IMR-90 (cell line): ENCODE data around the gene PGLYRP2. TPM values are rescaled to one million over a fixed set of nuclear protein-coding genes. Genes with fewer than 3 reads are reported as not detected.

Source experiments
- ATAC-seq: fragments of 200-7000 bp; cut with Tn5 transposase; 2 replicates; pipeline ENCODE4 v1.9.1; 2020; ENCODE audit warnings: low read depth, mild to moderate bottlenecking, moderate library complexity
- BruUV-seq: library from RNA; stranded (reverse); fragments of 400-500 nt; replicated peaks from 2 replicates; lab custom pipeline; 2021; lab: Mats Ljungman, UMichigan
- CTCF ChIA-PET: fragments of 300-600 bp; formaldehyde crosslinking; extraction: SDS; loops from one replicate; lab custom pipeline; 2021; ENCODE audit warnings: antibody characterized with exemption; lab: Yijun Ruan, JAX
- POLR2A ChIA-PET: fragments of 300-600 bp; sonication (Branson Sonifier 250); formaldehyde crosslinking; loops from one replicate; lab custom pipeline; 2022; ENCODE audit warnings: antibody characterized with exemption; ENCODE audit not compliant: unreplicated experiment; lab: Charles Lee
- DNase-seq: peaks from one replicate; pipeline ENCODE4 v3.0.0; 2013
- H2AFZ ChIP-seq: replicated peaks from 2 replicates; pipeline ENCODE3; 2013; ENCODE audit warnings: low read length, mild to moderate bottlenecking; ENCODE audit not compliant: poor library complexity
- H2AK5ac ChIP-seq: 2 replicates; pipeline ENCODE4 v1.6.1; 2013; ENCODE audit warnings: low read depth, low read length, inconsistent platforms
- H2AK9ac ChIP-seq: replicated peaks from 2 replicates; pipeline ENCODE3; 2013; ENCODE audit warnings: mild to moderate bottlenecking, low read depth, low read length, moderate library complexity; ENCODE audit not compliant: poor library complexity
- H2BK120ac ChIP-seq: 2 replicates; pipeline ENCODE4 v1.6.1; 2013; ENCODE audit warnings: low read depth, low read length, inconsistent platforms
- H2BK15ac ChIP-seq: 3 replicates; pipeline ENCODE4 v1.6.1; 2013; ENCODE audit warnings: low read depth, low read length, inconsistent platforms
- H2BK20ac ChIP-seq: 2 replicates; pipeline ENCODE4 v1.6.1; 2013; ENCODE audit warnings: low read depth, mild to moderate bottlenecking, inconsistent platforms, low read length, moderate library complexity
- H2BK5ac ChIP-seq: 2 replicates; pipeline ENCODE4 v1.6.1; 2013; ENCODE audit warnings: mild to moderate bottlenecking, low read depth, low read length, inconsistent platforms; ENCODE audit not compliant: poor library complexity, severe bottlenecking
- H3K14ac ChIP-seq: replicated peaks from 2 replicates; pipeline ENCODE4 v1.6.1; 2013; ENCODE audit warnings: low read depth, low read length, inconsistent platforms
- H3K18ac ChIP-seq: 2 replicates; pipeline ENCODE4 v1.6.1; 2013; ENCODE audit warnings: low read depth, low read length, control low read depth
- H3K23ac ChIP-seq: 2 replicates; pipeline ENCODE4 v1.6.1; 2013; ENCODE audit warnings: low read depth, low read length, inconsistent platforms
- H3K27ac ChIP-seq: 2 replicates; pipeline ENCODE4 v1.5.1; 2013; ENCODE audit warnings: mild to moderate bottlenecking, control low read depth, low read length; ENCODE audit not compliant: insufficient read depth
- H3K27me3 ChIP-seq: 2 replicates; pipeline ENCODE4 v1.6.1; 2013; ENCODE audit warnings: low read length; ENCODE audit not compliant: control insufficient read depth, insufficient read depth
- H3K36me3 ChIP-seq: 2 replicates; pipeline ENCODE4 v1.6.1; 2013; ENCODE audit warnings: low read length, mixed read lengths; ENCODE audit not compliant: control insufficient read depth, insufficient read depth
- H3K4ac ChIP-seq: 2 replicates; pipeline ENCODE4 v1.6.1; 2013; ENCODE audit warnings: low read depth, low read length, inconsistent platforms
- H3K4me1 ChIP-seq: 2 replicates; pipeline ENCODE4 v1.6.1; 2013; ENCODE audit warnings: low read length, mixed read lengths; ENCODE audit not compliant: control insufficient read depth, insufficient read depth
- H3K4me2 ChIP-seq: 2 replicates; pipeline ENCODE4 v1.6.1; 2013; ENCODE audit warnings: low read depth, mild to moderate bottlenecking, control low read depth, low read length, moderate library complexity
- H3K4me3 ChIP-seq: 2 replicates; pipeline ENCODE4 v1.5.1; 2013; ENCODE audit warnings: low read depth, mild to moderate bottlenecking, control low read depth, low read length, moderate library complexity; ENCODE audit not compliant: insufficient read depth
- H3K56ac ChIP-seq: 2 replicates; pipeline ENCODE4 v1.6.1; 2013; ENCODE audit warnings: low read length, inconsistent platforms; ENCODE audit not compliant: insufficient read depth; ENCODE audit errors: extremely low read depth
- H3K79me1 ChIP-seq, 2 experiments: 2 replicates each; pipeline ENCODE4 v1.6.1; 2013; ENCODE audit warnings: low read length in 2 of 2, inconsistent platforms in 1 of 2, low read depth in 1 of 2
- H3K9ac ChIP-seq: 2 replicates; pipeline ENCODE4 v1.6.1; 2013; ENCODE audit warnings: low read depth, low read length, control low read depth
- H3K9me1 ChIP-seq: 2 replicates; pipeline ENCODE4 v1.6.1; 2013; ENCODE audit warnings: low read length, inconsistent platforms; ENCODE audit not compliant: insufficient read depth
- H3K9me3 ChIP-seq: 2 replicates; pipeline ENCODE4 v1.6.1; 2013; ENCODE audit warnings: low read length; ENCODE audit not compliant: control insufficient read depth, insufficient read depth
- H4K20me1 ChIP-seq: 2 replicates; pipeline ENCODE4 v1.6.1; 2013; ENCODE audit warnings: low read length, inconsistent platforms; ENCODE audit not compliant: insufficient read depth
- H4K5ac ChIP-seq: 2 replicates; pipeline ENCODE4 v1.6.1; 2013; ENCODE audit warnings: mild to moderate bottlenecking, low read depth, low read length, control low read depth
- H4K8ac ChIP-seq, 2 experiments: 2 replicates each; pipeline ENCODE4 v1.6.1; 2013; ENCODE audit warnings: low read depth in 2 of 2, low read length in 2 of 2, control low read depth in 1 of 2, inconsistent platforms in 1 of 2
- H4K91ac ChIP-seq: 2 replicates; pipeline ENCODE4 v1.6.1; 2013; ENCODE audit warnings: low read depth, low read length, inconsistent platforms; ENCODE audit not compliant: insufficient read depth
- CEBPB ChIP-seq: IDR thresholded peaks from 2 replicates; pipeline ENCODE4 v1.6.1; 2012; ENCODE audit warnings: low read depth, low read length, improper control_type of control experiment
- FOS ChIP-seq: fragments of 150-350 bp; IDR thresholded peaks from 2 replicates; pipeline ENCODE4 v1.6.1; 2016; ENCODE audit warnings: low read depth, low read length
- MAZ ChIP-seq: IDR thresholded peaks from 2 replicates; pipeline ENCODE4 v1.6.1; 2012; ENCODE audit warnings: low read depth, mild to moderate bottlenecking, low read length, improper control_type of control experiment, moderate library complexity, borderline replicate concordance
- MXI1 ChIP-seq: IDR thresholded peaks from 2 replicates; pipeline ENCODE4 v1.6.1; 2012; ENCODE audit warnings: low read depth, mild to moderate bottlenecking, low read length, moderate library complexity, borderline replicate concordance
- NFE2L2 ChIP-seq: fragments of 150-350 bp; IDR thresholded peaks from 2 replicates; pipeline ENCODE4 v1.6.1; 2016; ENCODE audit warnings: low read depth, mild to moderate bottlenecking, low read length
- POLR2A ChIP-seq: IDR thresholded peaks from 2 replicates; pipeline ENCODE4 v1.6.1; 2012; ENCODE audit warnings: mild to moderate bottlenecking, low read depth, low read length
- RCOR1 ChIP-seq: IDR thresholded peaks from 2 replicates; pipeline ENCODE4 v1.6.1; 2012; ENCODE audit warnings: mild to moderate bottlenecking, low read length, improper control_type of control experiment; ENCODE audit not compliant: insufficient replicate concordance
- RFX5 ChIP-seq: IDR thresholded peaks from 2 replicates; pipeline ENCODE4 v1.8.0; 2012; ENCODE audit warnings: low read depth, mild to moderate bottlenecking, low read length, moderate library complexity
- SMC3 ChIP-seq: fragments of 150-350 bp; IDR thresholded peaks from 2 replicates; pipeline ENCODE4 v1.6.1; 2016; ENCODE audit warnings: low read depth, mild to moderate bottlenecking, antibody characterized with exemption, low read length, moderate library complexity
- WGBS, 2 experiments: methylation state at CpG; one replicate each; pipeline versions ENCODE4 v1.1.5 to v1.1.7; 2013; ENCODE audit warnings: missing lambda C conversion rate in 2 of 2; ENCODE audit not compliant: insufficient read length in 1 of 2; ENCODE audit errors: extremely low coverage in 2 of 2; 5-methylcytosine and 5-hydroxymethylcytosine counted together
- dilution Hi-C: fragments of 300-500 bp; cut with HindIII; formaldehyde crosslinking; loops from one replicate; pipeline ENCODE4 v1.14.3; 2018; ENCODE audit warnings: low sequenced_read_pairs; ENCODE audit not compliant: unreplicated experiment
- in situ Hi-C: fragments of 300-500 bp; cut with MboI; formaldehyde crosslinking; loops from 3 replicates; pipeline ENCODE4 v1.14.3; 2019; ENCODE audit warnings: low sequenced_read_pairs, inconsistent platforms, mixed read lengths
- intact Hi-C: fragments of 100-400 bp; cut with micrococcal nuclease; formaldehyde crosslinking; loops from 2 replicates; pipeline ENCODE4 v1.10.0; 2022
- polyA plus RNA-seq, 3 experiments: library from polyadenylated mRNA; depleted of rRNA; stranded (reverse); fragments of >200 nt; gene quantifications; 2 replicates each; pipeline ENCODE4 v1.2.3, GENCODE V29; 2012; ENCODE audit warnings: low replicate concordance in 1 of 3
- total RNA-seq: library from RNA; depleted of rRNA; stranded (reverse); fragments of >200 nt; gene quantifications from 2 replicates; pipeline ENCODE4 v1.2.3, GENCODE V29; 2012
- TF ChIP-seq, protein P1 (sequence below): conservative IDR thresholded peaks from 2 replicates; pipeline ENCODE4 v1.5.1; 2012; ENCODE audit warnings: mild to moderate bottlenecking, low read depth, low read length, improper control_type of control experiment
- TF ChIP-seq, protein P2 (sequence below): fragments of 150-350 bp; IDR thresholded peaks from 2 replicates; pipeline ENCODE4 v1.6.1; 2017; ENCODE audit warnings: mild to moderate bottlenecking, antibody characterized with exemption, low read length, low read depth
- TF ChIP-seq, protein P3 (sequence below): fragments of 150-350 bp; IDR thresholded peaks from 2 replicates; pipeline ENCODE4 v1.6.1; 2016; ENCODE audit warnings: low read depth, mild to moderate bottlenecking, low read length, moderate library complexity, borderline replicate concordance

The PGLYRP2 gene
- total and polyA plus RNA-seq, 2 of the 4 experiments (the other 2 are of a cell fraction): not detected

DNA sequence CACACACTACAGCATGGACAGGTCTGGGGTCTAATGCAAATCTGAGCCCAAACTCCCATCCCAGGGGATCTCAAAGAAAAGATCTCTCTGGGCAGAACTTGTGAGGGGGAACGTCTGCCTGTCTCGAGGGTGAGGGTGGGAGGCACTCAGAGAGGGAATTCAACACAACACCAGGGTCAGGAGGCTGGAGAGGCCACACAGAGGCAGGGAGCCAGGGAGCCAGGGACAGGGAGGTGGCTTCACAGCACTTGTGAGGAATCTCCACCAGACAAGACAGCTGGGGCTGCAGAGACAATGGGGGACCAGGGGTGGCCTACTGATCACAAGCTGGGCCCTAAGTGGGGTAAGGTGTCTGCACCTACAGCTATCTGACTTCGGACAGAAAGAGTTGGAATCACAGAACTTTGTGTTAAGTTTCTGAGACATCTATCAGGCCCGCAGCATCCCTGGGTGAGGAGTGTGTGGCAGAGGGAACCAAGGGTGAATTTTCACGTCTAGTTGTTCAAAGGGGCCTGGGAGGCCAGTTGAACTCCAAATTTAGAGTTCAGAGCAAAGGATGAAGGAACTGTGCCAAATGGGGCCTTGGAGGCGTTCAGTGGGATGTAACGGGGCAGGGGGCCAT is 47.8 kb downstream of the PGLYRP2 start:
- peak overlapping the region; percentile 100 for H3K4me3 ChIP-seq
- DNase-seq: no peak
- peak overlapping the region; percentile 65; the same call in 1 of the 2 replicates for H3K56ac ChIP-seq
- no peaks in the 10 kb centered on the region for H3K27me3 ChIP-seq
- TF ChIP-seq, protein P1, sequence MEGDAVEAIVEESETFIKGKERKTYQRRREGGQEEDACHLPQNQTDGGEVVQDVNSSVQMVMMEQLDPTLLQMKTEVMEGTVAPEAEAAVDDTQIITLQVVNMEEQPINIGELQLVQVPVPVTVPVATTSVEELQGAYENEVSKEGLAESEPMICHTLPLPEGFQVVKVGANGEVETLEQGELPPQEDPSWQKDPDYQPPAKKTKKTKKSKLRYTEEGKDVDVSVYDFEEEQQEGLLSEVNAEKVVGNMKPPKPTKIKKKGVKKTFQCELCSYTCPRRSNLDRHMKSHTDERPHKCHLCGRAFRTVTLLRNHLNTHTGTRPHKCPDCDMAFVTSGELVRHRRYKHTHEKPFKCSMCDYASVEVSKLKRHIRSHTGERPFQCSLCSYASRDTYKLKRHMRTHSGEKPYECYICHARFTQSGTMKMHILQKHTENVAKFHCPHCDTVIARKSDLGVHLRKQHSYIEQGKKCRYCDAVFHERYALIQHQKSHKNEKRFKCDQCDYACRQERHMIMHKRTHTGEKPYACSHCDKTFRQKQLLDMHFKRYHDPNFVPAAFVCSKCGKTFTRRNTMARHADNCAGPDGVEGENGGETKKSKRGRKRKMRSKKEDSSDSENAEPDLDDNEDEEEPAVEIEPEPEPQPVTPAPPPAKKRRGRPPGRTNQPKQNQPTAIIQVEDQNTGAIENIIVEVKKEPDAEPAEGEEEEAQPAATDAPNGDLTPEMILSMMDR: no peak
- TF ChIP-seq MXI1: no peak
- no peak for TF ChIP-seq MAZ
- no peak for TF ChIP-seq SMC3
- TF ChIP-seq, protein P2, sequence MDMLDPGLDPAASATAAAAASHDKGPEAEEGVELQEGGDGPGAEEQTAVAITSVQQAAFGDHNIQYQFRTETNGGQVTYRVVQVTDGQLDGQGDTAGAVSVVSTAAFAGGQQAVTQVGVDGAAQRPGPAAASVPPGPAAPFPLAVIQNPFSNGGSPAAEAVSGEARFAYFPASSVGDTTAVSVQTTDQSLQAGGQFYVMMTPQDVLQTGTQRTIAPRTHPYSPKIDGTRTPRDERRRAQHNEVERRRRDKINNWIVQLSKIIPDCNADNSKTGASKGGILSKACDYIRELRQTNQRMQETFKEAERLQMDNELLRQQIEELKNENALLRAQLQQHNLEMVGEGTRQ: no peak
- no peak for TF ChIP-seq RCOR1
- TF ChIP-seq, protein P3, sequence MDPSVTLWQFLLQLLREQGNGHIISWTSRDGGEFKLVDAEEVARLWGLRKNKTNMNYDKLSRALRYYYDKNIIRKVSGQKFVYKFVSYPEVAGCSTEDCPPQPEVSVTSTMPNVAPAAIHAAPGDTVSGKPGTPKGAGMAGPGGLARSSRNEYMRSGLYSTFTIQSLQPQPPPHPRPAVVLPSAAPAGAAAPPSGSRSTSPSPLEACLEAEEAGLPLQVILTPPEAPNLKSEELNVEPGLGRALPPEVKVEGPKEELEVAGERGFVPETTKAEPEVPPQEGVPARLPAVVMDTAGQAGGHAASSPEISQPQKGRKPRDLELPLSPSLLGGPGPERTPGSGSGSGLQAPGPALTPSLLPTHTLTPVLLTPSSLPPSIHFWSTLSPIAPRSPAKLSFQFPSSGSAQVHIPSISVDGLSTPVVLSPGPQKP: no peak
- no peak for TF ChIP-seq CEBPB
- TF ChIP-seq RFX5: no peak
- TF ChIP-seq FOS: no peak
- no peak for TF ChIP-seq NFE2L2
- TF ChIP-seq POLR2A: no peak
- peaks cover 25% of the 10 kb centered on the region for H3K36me3 ChIP-seq
- peaks cover 12% of the 10 kb centered on the region; the same call in 1 of the 2 replicates for H3K9me1 ChIP-seq
- peak overlapping the region; percentile 96 for H2AK9ac ChIP-seq
- H4K8ac ChIP-seq: peak overlapping the region; percentile 56 to 80; a peak in 3 of 4 replicates
- no peak overlapping the region; the same call in 1 of the 2 replicates for H3K18ac ChIP-seq
- H3K23ac ChIP-seq: peak overlapping the region; percentile 5; the same call in 1 of the 2 replicates
- H2BK20ac ChIP-seq: no peak overlapping the region
- intact Hi-C loops: loop anchor here (5.0 kb wide), 1 partner anchor 126 kb away; no protein-coding TSS in a partner anchor
- WGBS, 2 experiments: 4% methylated on average over 4 of the region's 7 CpGs; no CpG with 5 or more reads in 1 of the 2 experiments
- peak overlapping the region; percentile 99 for H3K4me2 ChIP-seq
- peak overlapping the region; percentile 71 for H2AK5ac ChIP-seq
- peak overlapping the region; percentile 98 for H3K9ac ChIP-seq
- H3K4me1 ChIP-seq: peaks cover 20% of the 10 kb centered on the region
- H2AFZ ChIP-seq: peak overlapping the region; percentile 82
- peak overlapping the region; percentile 81 for H3K14ac ChIP-seq
- CTCF ChIA-PET: interaction anchor here (0.6 to 1.4 kb wide), 3 partner anchors 12 to 114 kb away, joined by 3 to 4 read pairs (median 3); partner anchors contain the start of gene AKAP8L
- BruUV-seq: TSS peak; percentile 57
- peak overlapping the region; percentile 7; the same call in 1 of the 2 replicates for H4K5ac ChIP-seq
- H3K27ac ChIP-seq: peak overlapping the region; percentile 96
- H3K9me3 ChIP-seq: no peaks in the 10 kb centered on the region
- in situ Hi-C loops: loop anchor here (25.0 kb wide), 1 partner anchor 869 kb away; the partner anchor contains the start of gene NDUFB7
- peaks cover 10 to 52% of the 10 kb centered on the region in 2 experiments for H3K79me1 ChIP-seq
- no peak overlapping the region for H2BK120ac ChIP-seq
- ATAC-seq: no peak
- no peak overlapping the region for H2BK5ac ChIP-seq
- peaks cover 43% of the 10 kb centered on the region for H4K20me1 ChIP-seq
- dilution Hi-C loops: no loop called here
- H2BK15ac ChIP-seq: no peak overlapping the region
- peak overlapping the region; percentile 24 for H3K4ac ChIP-seq
- POLR2A ChIA-PET: no interaction called here
- H4K91ac ChIP-seq: peak overlapping the region; percentile 66; the same call in 1 of the 2 replicates
